GM23338 (cell line): ENCODE results near the gene MESD. TPM values are rescaled to one million over a fixed set of nuclear protein-coding genes. Genes with fewer than 3 reads are reported as not detected.

ENCODE experiments used
- ATAC-seq: fragments of 200-7000 bp; cut with Tn5 transposase; 3 replicates; pipeline ENCODE4 v1.9.1; 2020
- DNase-seq: peaks from one replicate; pipeline ENCODE4 v3.0.0-alpha.2; 2015; ENCODE audit warnings: low spot score
- H2AFZ ChIP-seq: fragments of 200-600 bp; sonication (generic); 2 replicates; pipeline ENCODE4 v1.8.0; 2016; ENCODE audit warnings: antibody characterized with exemption, mild to moderate bottlenecking, moderate library complexity
- H3F3A ChIP-seq: fragments of 200-600 bp; sonication (generic); replicated peaks from 2 replicates; pipeline ENCODE4 v1.8.0; 2017; ENCODE audit warnings: antibody characterized with exemption, mixed run types, low read depth
- H3K27ac ChIP-seq: fragments of 200-600 bp; sonication (generic); 2 replicates; pipeline ENCODE4 v1.6.1; 2016; ENCODE audit warnings: low read depth
- H3K27me3 ChIP-seq: fragments of 200-600 bp; sonication (generic); 2 replicates; pipeline ENCODE4 v1.8.0; 2016; ENCODE audit warnings: mild to moderate bottlenecking, mixed run types, moderate library complexity; ENCODE audit not compliant: insufficient read depth
- H3K36me3 ChIP-seq: fragments of 200-600 bp; sonication (generic); 2 replicates; pipeline ENCODE4 v1.8.0; 2016; ENCODE audit warnings: mild to moderate bottlenecking; ENCODE audit not compliant: insufficient read depth
- H3K4me1 ChIP-seq: fragments of 200-600 bp; sonication (generic); 2 replicates; pipeline ENCODE4 v1.8.0; 2016; ENCODE audit warnings: mild to moderate bottlenecking, moderate library complexity; ENCODE audit not compliant: insufficient read depth
- H3K4me2 ChIP-seq: fragments of 200-600 bp; sonication (generic); 2 replicates; pipeline ENCODE4 v1.7.1; 2017; ENCODE audit warnings: mixed run types
- H3K4me3 ChIP-seq: fragments of 200-600 bp; sonication (generic); 2 replicates; pipeline ENCODE4 v1.6.1; 2016; ENCODE audit warnings: mixed run types
- H3K79me2 ChIP-seq: fragments of 200-600 bp; sonication (generic); replicated peaks from 2 replicates; pipeline ENCODE4 v1.8.0; 2017; ENCODE audit warnings: mild to moderate bottlenecking; ENCODE audit not compliant: insufficient read depth
- H3K9me2 ChIP-seq: fragments of 200-600 bp; sonication (generic); 2 replicates; pipeline ENCODE4 v1.8.0; 2017; ENCODE audit not compliant: insufficient read depth
- H4K20me1 ChIP-seq: fragments of 200-600 bp; sonication (generic); replicated peaks from 2 replicates; pipeline ENCODE4 v1.8.0; 2017; ENCODE audit warnings: mild to moderate bottlenecking; ENCODE audit not compliant: insufficient read depth
- H3K27ac Mint-ChIP-seq: 2 replicates; pipeline ENCODE4 v1.8.0; 2020; ENCODE audit warnings: inconsistent platforms, mild to moderate bottlenecking, moderate library complexity, mixed read lengths
- H3K27me3 Mint-ChIP-seq: 3 replicates; pipeline ENCODE4 v1.8.0; 2022; ENCODE audit warnings: low read depth, mild to moderate bottlenecking, moderate library complexity, mixed read lengths, inconsistent platforms; ENCODE audit not compliant: insufficient read depth, poor library complexity
- H3K36me3 Mint-ChIP-seq: 3 replicates; pipeline ENCODE4 v1.8.0; 2021; ENCODE audit warnings: low read depth, mild to moderate bottlenecking, inconsistent platforms, moderate library complexity, mixed read lengths
- H3K4me1 Mint-ChIP-seq: 3 replicates; pipeline ENCODE4 v1.8.0; 2020; ENCODE audit warnings: mild to moderate bottlenecking, inconsistent platforms, mixed read lengths
- H3K4me3 Mint-ChIP-seq: 3 replicates; pipeline ENCODE4 v1.8.0; 2021; ENCODE audit warnings: moderate library complexity, mild to moderate bottlenecking, inconsistent platforms, mixed read lengths
- H3K9me3 Mint-ChIP-seq: 3 replicates; pipeline ENCODE4 v1.8.0; 2020; ENCODE audit warnings: moderate library complexity, mild to moderate bottlenecking, inconsistent platforms, mixed read lengths
- EZH2 ChIP-seq: fragments of 200-600 bp; sonication (generic); IDR thresholded peaks from one replicate; pipeline ENCODE4 v1.8.0; 2017; ENCODE audit warnings: antibody characterized with exemption, mild to moderate bottlenecking, low read depth; ENCODE audit not compliant: unreplicated experiment
- EZH2phosphoT487 ChIP-seq: fragments of 200-600 bp; sonication (generic); IDR thresholded peaks from one replicate; pipeline ENCODE4 v1.8.1; 2018; ENCODE audit warnings: antibody characterized with exemption; ENCODE audit not compliant: unreplicated experiment
- NANOG ChIP-seq: IDR thresholded peaks from 2 replicates; pipeline ENCODE4 v1.6.1; 2016; ENCODE audit warnings: antibody characterized with exemption, borderline replicate concordance
- STAT1 ChIP-seq: IDR thresholded peaks from one replicate; pipeline ENCODE4 v1.6.1; 2016; ENCODE audit warnings: antibody characterized with exemption; ENCODE audit not compliant: unreplicated experiment
- ZNF114 ChIP-seq: fragments of 250-450 bp; sonication (Bioruptor Pico); IDR thresholded peaks from 2 replicates; pipeline ENCODE4 v1.5.0; 2020; ENCODE audit warnings: mild to moderate bottlenecking, moderate library complexity
- ZNF331 ChIP-seq: fragments of 250-450 bp; sonication (Bioruptor Pico); IDR thresholded peaks from 2 replicates; pipeline ENCODE4 v1.5.0; 2020; ENCODE audit warnings: low read depth, mild to moderate bottlenecking, moderate library complexity
- polyA plus RNA-seq: library from polyadenylated mRNA; unstranded; fragments of >200 nt; fragmentation: Nextera tagmentation; extraction: Ambion mirVana; gene quantifications from 2 replicates; pipeline ENCODE4 v1.2.1, GENCODE V29; 2016
- total RNA-seq: library from RNA; depleted of rRNA; stranded (reverse); fragments of >200 nt; shearing (Covaris generic); gene quantifications from 2 replicates; pipeline ENCODE4 v1.2.3, GENCODE V29; 2014
- TF ChIP-seq, protein P1 (sequence below): IDR thresholded peaks from one replicate; pipeline ENCODE4 v1.6.1; 2018; ENCODE audit warnings: antibody characterized with exemption; ENCODE audit not compliant: unreplicated experiment
- TF ChIP-seq, protein P2 (sequence below), 2 experiments: fragments of 200-600 bp in 1 of 2; sonication (generic) in 1 of 2; conservative IDR thresholded peaks; 2 replicates each; pipeline versions ENCODE4 v1.5.1 to v1.6.1; 2016 to 2017; ENCODE audit warnings: antibody characterized with exemption in 2 of 2, low read depth in 2 of 2, mild to moderate bottlenecking in 2 of 2, moderate library complexity in 1 of 2
- TF ChIP-seq, protein P3 (sequence below): IDR thresholded peaks from 2 replicates; pipeline ENCODE4 v1.6.1; 2016; ENCODE audit warnings: antibody characterized with exemption

MESD gene
- total and polyA plus RNA-seq, 2 experiments from 2014 or later: 25.6 to 52.7 TPM

DNA sequence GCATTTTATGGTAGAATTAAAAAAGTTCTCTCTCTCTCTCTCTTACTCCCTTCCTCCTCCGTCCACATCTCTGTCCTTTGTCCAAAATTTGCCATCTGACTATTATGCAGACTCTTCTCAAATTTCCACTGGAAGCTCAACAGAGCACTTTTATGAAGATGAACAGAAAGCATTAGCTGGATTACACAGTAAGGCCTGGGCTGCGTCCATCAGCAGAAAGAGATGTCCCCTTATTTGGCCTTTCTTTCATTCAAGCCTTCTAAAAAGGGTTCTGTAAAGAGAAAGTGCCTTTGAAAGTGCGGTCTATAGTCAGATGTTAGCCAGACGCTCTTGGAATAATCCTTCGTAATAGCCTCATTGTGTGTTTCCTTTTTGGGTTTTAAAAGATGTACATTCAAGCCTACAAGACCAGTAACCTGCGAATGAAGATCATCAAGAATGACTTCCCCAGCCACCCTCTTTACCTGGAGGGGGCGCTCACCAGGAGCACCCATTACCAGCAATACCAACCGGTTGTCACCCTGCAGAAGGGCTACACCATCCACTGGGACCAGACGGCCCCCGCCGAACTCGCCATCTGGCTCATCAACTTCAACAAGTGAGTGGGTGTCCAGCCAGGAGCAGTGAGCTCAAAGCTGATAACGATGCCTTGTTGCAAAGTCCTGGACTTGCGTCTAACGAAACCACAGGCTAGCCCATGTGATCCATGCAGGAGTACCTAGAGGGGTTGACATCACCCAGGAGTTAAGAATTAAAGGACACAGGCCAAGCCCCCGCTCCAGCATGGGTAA lies 53.1 kb downstream of the MESD start:
- ATAC-seq (no peak), DNase-seq (no peak)
- no peaks in the 10 kb centered on the region; the same call in 1 of the 3 replicates for H3K36me3 Mint-ChIP-seq
- Histone ChIP-seq H3K79me2 (no peaks in the 10 kb centered on the region), H3K4me3 (no peak overlapping the region), H3K4me1 (peaks cover 6% of the 10 kb centered on the region; the same call in 1 of the 2 replicates), H3K36me3 (no peaks in the 10 kb centered on the region; the same call in 1 of the 2 replicates), H2AFZ (no peak overlapping the region), H3K9me2 (no peaks in the 10 kb centered on the region), H3K27me3 (no peaks in the 10 kb centered on the region), H4K20me1 (no peaks in the 10 kb centered on the region; the same call in 1 of the 2 replicates), H3K4me2 (no peak overlapping the region), H3K27ac (no peak overlapping the region), H3F3A (no peaks in the 10 kb centered on the region)
- H3K27me3 Mint-ChIP-seq: no peaks in the 10 kb centered on the region
- no peaks in the 10 kb centered on the region for H3K9me3 Mint-ChIP-seq
- H3K27ac Mint-ChIP-seq: no peak overlapping the region
- H3K4me3 Mint-ChIP-seq: no peak overlapping the region
- TF ChIP-seq, protein P1, sequence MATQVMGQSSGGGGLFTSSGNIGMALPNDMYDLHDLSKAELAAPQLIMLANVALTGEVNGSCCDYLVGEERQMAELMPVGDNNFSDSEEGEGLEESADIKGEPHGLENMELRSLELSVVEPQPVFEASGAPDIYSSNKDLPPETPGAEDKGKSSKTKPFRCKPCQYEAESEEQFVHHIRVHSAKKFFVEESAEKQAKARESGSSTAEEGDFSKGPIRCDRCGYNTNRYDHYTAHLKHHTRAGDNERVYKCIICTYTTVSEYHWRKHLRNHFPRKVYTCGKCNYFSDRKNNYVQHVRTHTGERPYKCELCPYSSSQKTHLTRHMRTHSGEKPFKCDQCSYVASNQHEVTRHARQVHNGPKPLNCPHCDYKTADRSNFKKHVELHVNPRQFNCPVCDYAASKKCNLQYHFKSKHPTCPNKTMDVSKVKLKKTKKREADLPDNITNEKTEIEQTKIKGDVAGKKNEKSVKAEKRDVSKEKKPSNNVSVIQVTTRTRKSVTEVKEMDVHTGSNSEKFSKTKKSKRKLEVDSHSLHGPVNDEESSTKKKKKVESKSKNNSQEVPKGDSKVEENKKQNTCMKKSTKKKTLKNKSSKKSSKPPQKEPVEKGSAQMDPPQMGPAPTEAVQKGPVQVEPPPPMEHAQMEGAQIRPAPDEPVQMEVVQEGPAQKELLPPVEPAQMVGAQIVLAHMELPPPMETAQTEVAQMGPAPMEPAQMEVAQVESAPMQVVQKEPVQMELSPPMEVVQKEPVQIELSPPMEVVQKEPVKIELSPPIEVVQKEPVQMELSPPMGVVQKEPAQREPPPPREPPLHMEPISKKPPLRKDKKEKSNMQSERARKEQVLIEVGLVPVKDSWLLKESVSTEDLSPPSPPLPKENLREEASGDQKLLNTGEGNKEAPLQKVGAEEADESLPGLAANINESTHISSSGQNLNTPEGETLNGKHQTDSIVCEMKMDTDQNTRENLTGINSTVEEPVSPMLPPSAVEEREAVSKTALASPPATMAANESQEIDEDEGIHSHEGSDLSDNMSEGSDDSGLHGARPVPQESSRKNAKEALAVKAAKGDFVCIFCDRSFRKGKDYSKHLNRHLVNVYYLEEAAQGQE: no peak
- TF ChIP-seq, protein P2, sequence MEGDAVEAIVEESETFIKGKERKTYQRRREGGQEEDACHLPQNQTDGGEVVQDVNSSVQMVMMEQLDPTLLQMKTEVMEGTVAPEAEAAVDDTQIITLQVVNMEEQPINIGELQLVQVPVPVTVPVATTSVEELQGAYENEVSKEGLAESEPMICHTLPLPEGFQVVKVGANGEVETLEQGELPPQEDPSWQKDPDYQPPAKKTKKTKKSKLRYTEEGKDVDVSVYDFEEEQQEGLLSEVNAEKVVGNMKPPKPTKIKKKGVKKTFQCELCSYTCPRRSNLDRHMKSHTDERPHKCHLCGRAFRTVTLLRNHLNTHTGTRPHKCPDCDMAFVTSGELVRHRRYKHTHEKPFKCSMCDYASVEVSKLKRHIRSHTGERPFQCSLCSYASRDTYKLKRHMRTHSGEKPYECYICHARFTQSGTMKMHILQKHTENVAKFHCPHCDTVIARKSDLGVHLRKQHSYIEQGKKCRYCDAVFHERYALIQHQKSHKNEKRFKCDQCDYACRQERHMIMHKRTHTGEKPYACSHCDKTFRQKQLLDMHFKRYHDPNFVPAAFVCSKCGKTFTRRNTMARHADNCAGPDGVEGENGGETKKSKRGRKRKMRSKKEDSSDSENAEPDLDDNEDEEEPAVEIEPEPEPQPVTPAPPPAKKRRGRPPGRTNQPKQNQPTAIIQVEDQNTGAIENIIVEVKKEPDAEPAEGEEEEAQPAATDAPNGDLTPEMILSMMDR (conservative IDR thresholded peaks at IDR 0.05; ENCODE audit: low read depth in 2 of 2): peak; percentile 43 to 44
- no peak for TF ChIP-seq ZNF114 (CRISPR knock-in tag)
- peaks cover 8% of the 10 kb centered on the region for H3K4me1 Mint-ChIP-seq

DNA sequence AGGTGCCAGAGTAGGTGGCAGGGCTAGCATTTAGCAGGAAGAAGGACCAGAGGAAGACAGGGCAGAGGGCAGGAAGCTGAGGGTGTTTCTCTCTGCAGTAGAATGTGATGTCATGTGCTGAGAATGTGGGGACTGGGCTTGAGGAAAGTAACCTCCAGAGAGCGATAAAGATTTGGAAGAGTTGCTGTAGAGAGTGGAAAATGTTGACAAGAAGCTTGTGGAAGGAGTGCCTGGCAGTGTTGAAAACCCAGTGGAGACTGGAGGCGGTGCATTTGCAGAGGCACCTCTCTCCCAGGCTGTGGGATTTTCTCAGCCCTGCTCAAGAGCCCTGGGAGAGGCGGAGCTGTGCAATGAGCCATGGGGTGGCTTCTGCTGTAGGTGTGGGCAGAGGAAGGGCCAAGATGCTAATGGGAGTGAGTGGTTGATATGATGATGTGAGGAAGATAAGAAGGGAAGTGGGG lies 54.8 kb downstream of the MESD start:
- Mint-ChIP-seq H3K4me1 (peaks cover 8% of the 10 kb centered on the region), H3K27ac (peak overlapping the region; percentile 2; the same call in 1 of the 2 replicates), H3K4me3 (no peak overlapping the region), H3K36me3 (no peaks in the 10 kb centered on the region; the same call in 1 of the 3 replicates), H3K9me3 (no peaks in the 10 kb centered on the region), H3K27me3 (no peaks in the 10 kb centered on the region)
- no peaks in the 10 kb centered on the region; the same call in 1 of the 2 replicates for H3K36me3 ChIP-seq
- H3K27me3 ChIP-seq: no peaks in the 10 kb centered on the region
- peaks cover 6% of the 10 kb centered on the region; the same call in 1 of the 2 replicates for H3K4me1 ChIP-seq
- H3K4me2 ChIP-seq: no peak overlapping the region
- peak; percentile 59 for DNase-seq
- H2AFZ ChIP-seq: no peak overlapping the region
- H3K4me3 ChIP-seq: no peak overlapping the region
- peak; percentile 87 for ATAC-seq
- no peaks in the 10 kb centered on the region for H3F3A ChIP-seq
- peaks cover 3% of the 10 kb centered on the region; the same call in 1 of the 2 replicates for H3K9me2 ChIP-seq
- H3K79me2 ChIP-seq: no peaks in the 10 kb centered on the region
- H4K20me1 ChIP-seq: no peaks in the 10 kb centered on the region
- H3K27ac ChIP-seq: no peak overlapping the region
- no peak for TF ChIP-seq EZH2phosphoT487
- TF ChIP-seq STAT1: no peak
- no peak for TF ChIP-seq ZNF114 (CRISPR knock-in tag)
- no peak for TF ChIP-seq ZNF331
- TF ChIP-seq, protein P3, sequence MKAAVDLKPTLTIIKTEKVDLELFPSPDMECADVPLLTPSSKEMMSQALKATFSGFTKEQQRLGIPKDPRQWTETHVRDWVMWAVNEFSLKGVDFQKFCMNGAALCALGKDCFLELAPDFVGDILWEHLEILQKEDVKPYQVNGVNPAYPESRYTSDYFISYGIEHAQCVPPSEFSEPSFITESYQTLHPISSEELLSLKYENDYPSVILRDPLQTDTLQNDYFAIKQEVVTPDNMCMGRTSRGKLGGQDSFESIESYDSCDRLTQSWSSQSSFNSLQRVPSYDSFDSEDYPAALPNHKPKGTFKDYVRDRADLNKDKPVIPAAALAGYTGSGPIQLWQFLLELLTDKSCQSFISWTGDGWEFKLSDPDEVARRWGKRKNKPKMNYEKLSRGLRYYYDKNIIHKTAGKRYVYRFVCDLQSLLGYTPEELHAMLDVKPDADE: no peak
- no peak for TF ChIP-seq NANOG
- TF ChIP-seq EZH2: no peak
